GM12872 (cell line): Measurements from ENCODE around the gene SGMS1.

Source experiments
- CTCF ChIP-seq: IDR thresholded peaks from 3 replicates; pipeline ENCODE4 v1.5.1; 2011; ENCODE audit warnings: low read depth, mild to moderate bottlenecking, low read length, moderate library complexity; ENCODE audit not compliant: insufficient read depth

Gene SGMS1

GRCh38 chr10:50271564-50272250, 352.0 kb downstream of the SGMS1 start:
- TF ChIP-seq CTCF: no peak

- no peak for TF ChIP-seq CTCF
These were observed 362.9 kb downstream of the SGMS1 start for GRCh38 chr10:50260791-50261281.
